ENCODE results near the gene TTBK2. TPM values are rescaled to one million over a fixed set of nuclear protein-coding genes. Genes with fewer than 3 reads are reported as not detected.

The TTBK2 gene
- total and polyA plus RNA-seq, 8 donors = 12.4 to 15.8 (median 13.8) TPM

DNA sequence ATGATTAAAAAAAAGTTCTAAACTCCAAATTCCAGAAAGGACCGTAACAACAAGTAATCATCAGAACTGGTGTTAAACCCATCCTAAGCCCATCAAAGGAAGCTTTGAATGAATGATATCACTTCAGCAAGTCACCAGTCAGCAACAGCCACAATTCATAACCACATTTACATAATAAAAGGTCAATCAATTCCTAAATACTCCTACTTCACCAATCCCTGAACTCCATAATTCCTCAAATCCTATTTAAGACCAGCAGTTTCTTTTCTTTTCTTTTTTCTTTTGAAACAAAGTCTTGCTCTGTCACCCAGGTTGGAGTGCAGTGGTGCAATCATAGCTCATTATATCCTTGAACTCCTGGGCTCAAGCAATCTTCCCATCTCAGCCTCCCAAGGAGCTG lies 40.5 kb downstream of the TTBK2 start:
- Histone ChIP-seq H3K27ac (no peak overlapping the region), H3K9me3 (peaks cover 0 to 6% of the 10 kb centered on the region in 2 donors), H3K27me3 (no peaks in the 10 kb centered on the region), H3K4me3 (no peak overlapping the region), H3K4me1 (no peaks in the 10 kb centered on the region), H3K36me3 (no peaks in the 10 kb centered on the region)
- ATAC-seq (no peak), DNase-seq (no peak)
- intact Hi-C loops (cut with DNase I) = no loop called here
- TF ChIP-seq, protein P1, sequence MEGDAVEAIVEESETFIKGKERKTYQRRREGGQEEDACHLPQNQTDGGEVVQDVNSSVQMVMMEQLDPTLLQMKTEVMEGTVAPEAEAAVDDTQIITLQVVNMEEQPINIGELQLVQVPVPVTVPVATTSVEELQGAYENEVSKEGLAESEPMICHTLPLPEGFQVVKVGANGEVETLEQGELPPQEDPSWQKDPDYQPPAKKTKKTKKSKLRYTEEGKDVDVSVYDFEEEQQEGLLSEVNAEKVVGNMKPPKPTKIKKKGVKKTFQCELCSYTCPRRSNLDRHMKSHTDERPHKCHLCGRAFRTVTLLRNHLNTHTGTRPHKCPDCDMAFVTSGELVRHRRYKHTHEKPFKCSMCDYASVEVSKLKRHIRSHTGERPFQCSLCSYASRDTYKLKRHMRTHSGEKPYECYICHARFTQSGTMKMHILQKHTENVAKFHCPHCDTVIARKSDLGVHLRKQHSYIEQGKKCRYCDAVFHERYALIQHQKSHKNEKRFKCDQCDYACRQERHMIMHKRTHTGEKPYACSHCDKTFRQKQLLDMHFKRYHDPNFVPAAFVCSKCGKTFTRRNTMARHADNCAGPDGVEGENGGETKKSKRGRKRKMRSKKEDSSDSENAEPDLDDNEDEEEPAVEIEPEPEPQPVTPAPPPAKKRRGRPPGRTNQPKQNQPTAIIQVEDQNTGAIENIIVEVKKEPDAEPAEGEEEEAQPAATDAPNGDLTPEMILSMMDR (IDR thresholded peaks at IDR 0.05) = no peak

GRCh38 chr15:42879443-42879842 lies 41.1 kb downstream of the TTBK2 start:
- ATAC-seq = peak; percentile 68
- Histone ChIP-seq H3K36me3 (no peaks in the 10 kb centered on the region), H3K4me1 (no peaks in the 10 kb centered on the region), H3K9me3 (peaks cover 0 to 6% of the 10 kb centered on the region in 2 donors), H3K4me3 (no peak overlapping the region), H3K27me3 (no peaks in the 10 kb centered on the region), H3K27ac (no peak overlapping the region)
- intact Hi-C loops (cut with DNase I) = no loop called here
- TF ChIP-seq, protein P1 (IDR thresholded peaks at IDR 0.05) = no peak
- peak in 1 of 4 donors; percentile 28 for DNase-seq

GRCh38 chr15:42876224-42876623 lies 44.4 kb downstream of the TTBK2 start:
- Histone ChIP-seq H3K27ac (no peak overlapping the region), H3K27me3 (no peaks in the 10 kb centered on the region), H3K36me3 (no peaks in the 10 kb centered on the region), H3K9me3 (no peaks in the 10 kb centered on the region), H3K4me1 (no peaks in the 10 kb centered on the region), H3K4me3 (no peak overlapping the region)
- DNase-seq (no peak), ATAC-seq (no peak)
- intact Hi-C loops (cut with DNase I) = no loop called here
- TF ChIP-seq, protein P1 (IDR thresholded peaks at IDR 0.05) = no peak

GRCh38 chr15:42868683-42869082 lies 51.9 kb downstream of the TTBK2 start:
- TF ChIP-seq, protein P1 (IDR thresholded peaks at IDR 0.05) = no peak
- Histone ChIP-seq H3K27ac (no peak overlapping the region), H3K36me3 (no peaks in the 10 kb centered on the region), H3K4me3 (no peak overlapping the region), H3K4me1 (no peaks in the 10 kb centered on the region), H3K27me3 (no peaks in the 10 kb centered on the region), H3K9me3 (no peaks in the 10 kb centered on the region)
- intact Hi-C loops (cut with DNase I) = no loop called here
- DNase-seq (no peak), ATAC-seq (no peak)

- DNase-seq = no peak
These were observed 56.9 kb downstream of the TTBK2 start for GRCh38 chr15:42863572-42864239.

More at GRCh38 chr15:42863572-42864239, 56.9 kb downstream of the TTBK2 start:
- Histone ChIP-seq H3K4me1 (no peaks in the 10 kb centered on the region), H3K27me3 (no peaks in the 10 kb centered on the region), H3K27ac (no peak overlapping the region), H3K36me3 (no peaks in the 10 kb centered on the region), H3K4me3 (no peak overlapping the region), H3K9me3 (no peaks in the 10 kb centered on the region)
- intact Hi-C loops (cut with DNase I) = no loop called here
- no peak for ATAC-seq
- TF ChIP-seq, protein P1 (IDR thresholded peaks at IDR 0.05) = no peak

All from left lung (tissue), 10 donors.